Measurements from ENCODE around the gene CRK. TPM values are rescaled to one million over a fixed set of nuclear protein-coding genes. Genes with fewer than 3 reads are reported as not detected.
A peak's percentile ranks its signal among the peaks of the same experiment; 100 is the strongest.

CRK gene
- total and polyA plus RNA-seq, 10 of the 15 experiments (the other 5 are each of a cell fraction or from before 2014, with no cell fraction given) = 11.1 to 23.8 (median 20.5) TPM

DNA sequence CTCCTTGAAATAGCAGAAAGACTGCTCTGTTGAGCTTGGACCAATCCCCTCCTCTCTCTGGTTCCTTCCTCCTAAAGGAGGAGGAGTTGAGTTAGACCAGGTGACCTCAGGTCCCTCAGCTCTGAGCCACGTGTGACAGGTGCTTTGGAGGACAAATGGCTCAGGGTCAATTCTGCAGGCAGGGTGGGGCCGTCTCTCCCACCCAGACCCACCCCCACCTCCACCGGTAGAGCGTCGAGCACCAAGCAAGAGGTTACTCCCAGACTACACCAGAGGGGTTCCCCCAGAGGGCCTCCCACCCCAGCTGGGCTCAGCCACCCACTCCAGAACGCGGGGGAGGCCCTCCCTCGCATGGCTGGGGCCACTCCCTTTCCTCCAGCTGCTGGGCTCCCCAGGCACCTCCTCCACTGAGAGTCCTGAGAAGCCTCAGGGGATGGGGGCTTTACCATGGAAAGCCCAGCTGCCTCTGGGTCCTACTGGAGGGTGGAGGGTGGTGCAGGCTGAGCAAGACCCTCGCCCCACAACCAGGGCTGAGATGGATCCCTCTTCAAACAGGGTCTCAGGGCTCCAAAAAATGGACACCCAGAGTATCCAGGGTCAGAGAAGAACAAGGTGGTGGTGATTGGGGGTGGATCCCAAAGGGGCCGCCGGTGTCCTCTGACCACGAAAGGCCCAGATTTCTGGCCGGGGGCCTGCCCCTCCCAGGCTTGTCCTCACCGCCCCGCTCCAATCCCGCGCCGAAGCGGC is 28.8 kb upstream of the CRK start (continued):
- TF ChIP-seq TAF1 (IDR thresholded peaks at IDR 0.05; ENCODE audit: borderline replicate concordance, low read depth, low read length) = 0 out of 2 replicates have a peak, but pooled peaks have one; percentile 46
- no peak for TF ChIP-seq NR2C2 (IDR thresholded peaks at IDR 0.05; ENCODE audit: borderline replicate concordance, control insufficient read depth, insufficient read length, low read depth)
- no peak for TF ChIP-seq ZNF274 (IDR thresholded peaks at IDR 0.05; ENCODE audit: insufficient read depth, insufficient read length)
- TF ChIP-seq HDGF (IDR thresholded peaks at IDR 0.05) = no peak
- TF ChIP-seq SRF (IDR thresholded peaks at IDR 0.05; ENCODE audit: low read depth in 2 of 2, low read length in 2 of 2) = no peak
- TF ChIP-seq GABPA (IDR thresholded peaks at IDR 0.05; ENCODE audit: low read depth) = no peak
- no peak for TF ChIP-seq RBBP5 (conservative IDR thresholded peaks at IDR 0.05)
- no peak for TF ChIP-seq ZBTB11 (CRISPR knock-in tag; IDR thresholded peaks at IDR 0.05)
- no peak for TF ChIP-seq SPI1 (IDR thresholded peaks at IDR 0.05; ENCODE audit: borderline replicate concordance, insufficient read depth, low read depth, low read length)
- TF ChIP-seq POLR2A (IDR thresholded peaks at IDR 0.05; ENCODE audit: low read depth, low read length) = peak; percentile 47; the same call in 1 of the 2 replicates
- peak; percentile 64; the same call in 1 of the 2 replicates for TF ChIP-seq RAD51 (IDR thresholded peaks at IDR 0.05)
- no peak for TF ChIP-seq YBX1 (IDR thresholded peaks at IDR 0.05)
- no peak for TF ChIP-seq SMAD5 (IDR thresholded peaks at IDR 0.05; ENCODE audit: low read depth)
- TF ChIP-seq BCLAF1 (IDR thresholded peaks at IDR 0.05) = no peak
- TF ChIP-seq RFX5 (IDR thresholded peaks at IDR 0.05; ENCODE audit: low read depth, low read length) = no peak
- 0 out of 2 replicates have a peak, but pooled peaks have one; percentile 51 for TF ChIP-seq CREB1 (IDR thresholded peaks at IDR 0.05; ENCODE audit: low read depth)
- TF ChIP-seq IKZF2 (IDR thresholded peaks at IDR 0.05) = peak; percentile 41 to 47; a peak in 3 of 4 replicates
- TF ChIP-seq TCF7 (IDR thresholded peaks at IDR 0.05; ENCODE audit: borderline replicate concordance) = no peak
- no peak for TF ChIP-seq SUZ12 (IDR thresholded peaks at IDR 0.05; ENCODE audit: unreplicated experiment)
- no peak; the same call in 1 of the 2 replicates for TF ChIP-seq ZSCAN29 (IDR thresholded peaks at IDR 0.05)
- peak; percentile 60; the same call in 1 of the 2 replicates for TF ChIP-seq CREM (IDR thresholded peaks at IDR 0.05; ENCODE audit: low read depth)
- peak; percentile 84 for TF ChIP-seq ATF7 (IDR thresholded peaks at IDR 0.05; ENCODE audit: low read depth)
- peak; percentile 81 for TF ChIP-seq NBN (IDR thresholded peaks at IDR 0.05)
- TF ChIP-seq, protein P1, sequence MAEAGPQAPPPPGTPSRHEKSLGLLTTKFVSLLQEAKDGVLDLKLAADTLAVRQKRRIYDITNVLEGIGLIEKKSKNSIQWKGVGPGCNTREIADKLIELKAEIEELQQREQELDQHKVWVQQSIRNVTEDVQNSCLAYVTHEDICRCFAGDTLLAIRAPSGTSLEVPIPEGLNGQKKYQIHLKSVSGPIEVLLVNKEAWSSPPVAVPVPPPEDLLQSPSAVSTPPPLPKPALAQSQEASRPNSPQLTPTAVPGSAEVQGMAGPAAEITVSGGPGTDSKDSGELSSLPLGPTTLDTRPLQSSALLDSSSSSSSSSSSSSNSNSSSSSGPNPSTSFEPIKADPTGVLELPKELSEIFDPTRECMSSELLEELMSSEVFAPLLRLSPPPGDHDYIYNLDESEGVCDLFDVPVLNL (IDR thresholded peaks at IDR 0.05; ENCODE audit: low read depth, low read length) = no peak
- no peak for TF ChIP-seq MTA2 (IDR thresholded peaks at IDR 0.05; ENCODE audit: low read depth)
